ENCODE results near the gene KLHL10. TPM values are rescaled to one million over a fixed set of nuclear protein-coding genes. Genes with fewer than 3 reads are reported as not detected.

KLHL10 gene
- total and polyA plus RNA-seq, 9 of the 15 experiments (the other 6 are each of a cell fraction or from before 2014, with no cell fraction given): 0.06 to 0.56 (median 0.12) TPM; not detected in 5

DNA sequence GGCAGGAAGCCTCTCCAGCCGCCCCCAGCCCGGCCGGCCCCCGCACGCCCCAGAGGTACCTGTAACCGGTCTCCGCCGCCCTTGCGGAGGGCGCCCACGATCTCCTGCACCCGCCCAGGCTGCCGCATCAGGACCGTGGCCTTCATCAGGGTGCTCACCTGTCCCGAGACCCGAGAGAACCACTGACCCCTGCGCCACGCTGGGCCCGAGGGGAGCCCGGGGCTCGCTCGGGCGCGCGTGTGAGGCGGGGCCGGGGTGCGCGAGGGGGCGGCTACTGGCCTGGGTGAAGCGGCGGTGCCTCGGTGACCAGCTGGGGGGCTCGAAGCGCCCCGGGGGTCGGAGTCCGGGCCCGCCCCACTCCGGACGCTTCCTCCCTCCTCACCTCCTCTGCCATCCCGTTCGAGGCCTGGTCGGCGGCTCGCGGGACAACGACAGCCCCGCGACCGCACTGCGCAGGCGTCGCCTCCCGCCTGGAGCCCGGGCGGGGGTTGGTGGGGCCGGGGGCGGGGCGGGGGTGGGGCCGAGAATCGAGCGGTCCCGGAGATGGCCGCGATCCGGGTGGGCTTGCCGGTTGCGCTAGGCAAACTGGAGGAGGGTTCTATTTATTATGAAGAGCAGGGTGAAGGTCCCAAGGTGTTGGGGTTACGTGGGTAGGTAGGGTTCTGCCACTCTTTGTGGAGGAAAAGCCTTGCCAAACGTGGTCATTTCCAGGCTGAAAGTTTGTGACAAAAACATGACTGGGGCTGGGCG is 1.6 kb upstream of the KLHL10 start, which contains the start of gene NT5C3B (continued):
- TF ChIP-seq, protein P1, sequence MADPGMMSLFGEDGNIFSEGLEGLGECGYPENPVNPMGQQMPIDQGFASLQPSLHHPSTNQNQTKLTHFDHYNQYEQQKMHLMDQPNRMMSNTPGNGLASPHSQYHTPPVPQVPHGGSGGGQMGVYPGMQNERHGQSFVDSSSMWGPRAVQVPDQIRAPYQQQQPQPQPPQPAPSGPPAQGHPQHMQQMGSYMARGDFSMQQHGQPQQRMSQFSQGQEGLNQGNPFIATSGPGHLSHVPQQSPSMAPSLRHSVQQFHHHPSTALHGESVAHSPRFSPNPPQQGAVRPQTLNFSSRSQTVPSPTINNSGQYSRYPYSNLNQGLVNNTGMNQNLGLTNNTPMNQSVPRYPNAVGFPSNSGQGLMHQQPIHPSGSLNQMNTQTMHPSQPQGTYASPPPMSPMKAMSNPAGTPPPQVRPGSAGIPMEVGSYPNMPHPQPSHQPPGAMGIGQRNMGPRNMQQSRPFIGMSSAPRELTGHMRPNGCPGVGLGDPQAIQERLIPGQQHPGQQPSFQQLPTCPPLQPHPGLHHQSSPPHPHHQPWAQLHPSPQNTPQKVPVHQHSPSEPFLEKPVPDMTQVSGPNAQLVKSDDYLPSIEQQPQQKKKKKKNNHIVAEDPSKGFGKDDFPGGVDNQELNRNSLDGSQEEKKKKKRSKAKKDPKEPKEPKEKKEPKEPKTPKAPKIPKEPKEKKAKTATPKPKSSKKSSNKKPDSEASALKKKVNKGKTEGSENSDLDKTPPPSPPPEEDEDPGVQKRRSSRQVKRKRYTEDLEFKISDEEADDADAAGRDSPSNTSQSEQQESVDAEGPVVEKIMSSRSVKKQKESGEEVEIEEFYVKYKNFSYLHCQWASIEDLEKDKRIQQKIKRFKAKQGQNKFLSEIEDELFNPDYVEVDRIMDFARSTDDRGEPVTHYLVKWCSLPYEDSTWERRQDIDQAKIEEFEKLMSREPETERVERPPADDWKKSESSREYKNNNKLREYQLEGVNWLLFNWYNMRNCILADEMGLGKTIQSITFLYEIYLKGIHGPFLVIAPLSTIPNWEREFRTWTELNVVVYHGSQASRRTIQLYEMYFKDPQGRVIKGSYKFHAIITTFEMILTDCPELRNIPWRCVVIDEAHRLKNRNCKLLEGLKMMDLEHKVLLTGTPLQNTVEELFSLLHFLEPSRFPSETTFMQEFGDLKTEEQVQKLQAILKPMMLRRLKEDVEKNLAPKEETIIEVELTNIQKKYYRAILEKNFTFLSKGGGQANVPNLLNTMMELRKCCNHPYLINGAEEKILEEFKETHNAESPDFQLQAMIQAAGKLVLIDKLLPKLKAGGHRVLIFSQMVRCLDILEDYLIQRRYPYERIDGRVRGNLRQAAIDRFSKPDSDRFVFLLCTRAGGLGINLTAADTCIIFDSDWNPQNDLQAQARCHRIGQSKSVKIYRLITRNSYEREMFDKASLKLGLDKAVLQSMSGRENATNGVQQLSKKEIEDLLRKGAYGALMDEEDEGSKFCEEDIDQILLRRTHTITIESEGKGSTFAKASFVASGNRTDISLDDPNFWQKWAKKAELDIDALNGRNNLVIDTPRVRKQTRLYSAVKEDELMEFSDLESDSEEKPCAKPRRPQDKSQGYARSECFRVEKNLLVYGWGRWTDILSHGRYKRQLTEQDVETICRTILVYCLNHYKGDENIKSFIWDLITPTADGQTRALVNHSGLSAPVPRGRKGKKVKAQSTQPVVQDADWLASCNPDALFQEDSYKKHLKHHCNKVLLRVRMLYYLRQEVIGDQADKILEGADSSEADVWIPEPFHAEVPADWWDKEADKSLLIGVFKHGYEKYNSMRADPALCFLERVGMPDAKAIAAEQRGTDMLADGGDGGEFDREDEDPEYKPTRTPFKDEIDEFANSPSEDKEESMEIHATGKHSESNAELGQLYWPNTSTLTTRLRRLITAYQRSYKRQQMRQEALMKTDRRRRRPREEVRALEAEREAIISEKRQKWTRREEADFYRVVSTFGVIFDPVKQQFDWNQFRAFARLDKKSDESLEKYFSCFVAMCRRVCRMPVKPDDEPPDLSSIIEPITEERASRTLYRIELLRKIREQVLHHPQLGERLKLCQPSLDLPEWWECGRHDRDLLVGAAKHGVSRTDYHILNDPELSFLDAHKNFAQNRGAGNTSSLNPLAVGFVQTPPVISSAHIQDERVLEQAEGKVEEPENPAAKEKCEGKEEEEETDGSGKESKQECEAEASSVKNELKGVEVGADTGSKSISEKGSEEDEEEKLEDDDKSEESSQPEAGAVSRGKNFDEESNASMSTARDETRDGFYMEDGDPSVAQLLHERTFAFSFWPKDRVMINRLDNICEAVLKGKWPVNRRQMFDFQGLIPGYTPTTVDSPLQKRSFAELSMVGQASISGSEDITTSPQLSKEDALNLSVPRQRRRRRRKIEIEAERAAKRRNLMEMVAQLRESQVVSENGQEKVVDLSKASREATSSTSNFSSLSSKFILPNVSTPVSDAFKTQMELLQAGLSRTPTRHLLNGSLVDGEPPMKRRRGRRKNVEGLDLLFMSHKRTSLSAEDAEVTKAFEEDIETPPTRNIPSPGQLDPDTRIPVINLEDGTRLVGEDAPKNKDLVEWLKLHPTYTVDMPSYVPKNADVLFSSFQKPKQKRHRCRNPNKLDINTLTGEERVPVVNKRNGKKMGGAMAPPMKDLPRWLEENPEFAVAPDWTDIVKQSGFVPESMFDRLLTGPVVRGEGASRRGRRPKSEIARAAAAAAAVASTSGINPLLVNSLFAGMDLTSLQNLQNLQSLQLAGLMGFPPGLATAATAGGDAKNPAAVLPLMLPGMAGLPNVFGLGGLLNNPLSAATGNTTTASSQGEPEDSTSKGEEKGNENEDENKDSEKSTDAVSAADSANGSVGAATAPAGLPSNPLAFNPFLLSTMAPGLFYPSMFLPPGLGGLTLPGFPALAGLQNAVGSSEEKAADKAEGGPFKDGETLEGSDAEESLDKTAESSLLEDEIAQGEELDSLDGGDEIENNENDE (IDR thresholded peaks at IDR 0.05; ENCODE audit: low read depth, low read length): no peak
- TF ChIP-seq, protein P2, sequence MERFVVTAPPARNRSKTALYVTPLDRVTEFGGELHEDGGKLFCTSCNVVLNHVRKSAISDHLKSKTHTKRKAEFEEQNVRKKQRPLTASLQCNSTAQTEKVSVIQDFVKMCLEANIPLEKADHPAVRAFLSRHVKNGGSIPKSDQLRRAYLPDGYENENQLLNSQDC (CRISPR knock-in tag; IDR thresholded peaks at IDR 0.05): no peak
- no peak for TF ChIP-seq DDX20 (tag; IDR thresholded peaks at IDR 0.05; ENCODE audit: low read depth)
- no peak for TF ChIP-seq ZNF766 (CRISPR knock-in tag; conservative IDR thresholded peaks at IDR 0.05)
- TF ChIP-seq, protein P3, sequence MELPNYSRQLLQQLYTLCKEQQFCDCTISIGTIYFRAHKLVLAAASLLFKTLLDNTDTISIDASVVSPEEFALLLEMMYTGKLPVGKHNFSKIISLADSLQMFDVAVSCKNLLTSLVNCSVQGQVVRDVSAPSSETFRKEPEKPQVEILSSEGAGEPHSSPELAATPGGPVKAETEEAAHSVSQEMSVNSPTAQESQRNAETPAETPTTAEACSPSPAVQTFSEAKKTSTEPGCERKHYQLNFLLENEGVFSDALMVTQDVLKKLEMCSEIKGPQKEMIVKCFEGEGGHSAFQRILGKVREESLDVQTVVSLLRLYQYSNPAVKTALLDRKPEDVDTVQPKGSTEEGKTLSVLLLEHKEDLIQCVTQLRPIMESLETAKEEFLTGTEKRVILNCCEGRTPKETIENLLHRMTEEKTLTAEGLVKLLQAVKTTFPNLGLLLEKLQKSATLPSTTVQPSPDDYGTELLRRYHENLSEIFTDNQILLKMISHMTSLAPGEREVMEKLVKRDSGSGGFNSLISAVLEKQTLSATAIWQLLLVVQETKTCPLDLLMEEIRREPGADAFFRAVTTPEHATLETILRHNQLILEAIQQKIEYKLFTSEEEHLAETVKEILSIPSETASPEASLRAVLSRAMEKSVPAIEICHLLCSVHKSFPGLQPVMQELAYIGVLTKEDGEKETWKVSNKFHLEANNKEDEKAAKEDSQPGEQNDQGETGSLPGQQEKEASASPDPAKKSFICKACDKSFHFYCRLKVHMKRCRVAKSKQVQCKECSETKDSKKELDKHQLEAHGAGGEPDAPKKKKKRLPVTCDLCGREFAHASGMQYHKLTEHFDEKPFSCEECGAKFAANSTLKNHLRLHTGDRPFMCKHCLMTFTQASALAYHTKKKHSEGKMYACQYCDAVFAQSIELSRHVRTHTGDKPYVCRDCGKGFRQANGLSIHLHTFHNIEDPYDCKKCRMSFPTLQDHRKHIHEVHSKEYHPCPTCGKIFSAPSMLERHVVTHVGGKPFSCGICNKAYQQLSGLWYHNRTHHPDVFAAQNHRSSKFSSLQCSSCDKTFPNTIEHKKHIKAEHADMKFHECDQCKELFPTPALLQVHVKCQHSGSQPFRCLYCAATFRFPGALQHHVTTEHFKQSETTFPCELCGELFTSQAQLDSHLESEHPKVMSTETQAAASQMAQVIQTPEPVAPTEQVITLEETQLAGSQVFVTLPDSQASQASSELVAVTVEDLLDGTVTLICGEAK (IDR thresholded peaks at IDR 0.05): no peak
- TF ChIP-seq, protein P3 (CRISPR knock-in tag; IDR thresholded peaks at IDR 0.05): no peak

Data from K562 (cell line).